K562 (cell line): ENCODE measurements around the gene RPL3. TPM values are rescaled to one million over a fixed set of nuclear protein-coding genes. Genes with fewer than 3 reads are reported as not detected.

Experiments used
- ATAC-seq: fragments of 200-7000 bp; cut with Tn5 transposase; 3 replicates; pipeline ENCODE4 v1.9.1; 2020; ENCODE audit warnings: moderate library complexity
- BruUV-seq: library from RNA; stranded (reverse); fragments of 400-500 nt; replicated peaks from 2 replicates; lab custom pipeline; 2021; lab: Mats Ljungman, UMichigan
- CTCF ChIA-PET: fragments of 300-600 bp; formaldehyde crosslinking; extraction: SDS; loops from one replicate; lab custom pipeline; 2021; ENCODE audit warnings: low intra/inter-chr PET ratio; lab: Yijun Ruan, JAX
- POLR2A ChIA-PET: fragments of 300-600, 350-650 bp; sonication (Branson Sonifier 250); formaldehyde crosslinking; extraction: SDS; loops from one replicate; lab custom pipeline; 2021; ENCODE audit warnings: antibody characterized with exemption, inconsistent platforms; lab: Yijun Ruan, JAX
- DNase-seq, 4 experiments: peaks; one replicate each; pipeline versions ENCODE4 v3.0.0 to v3.0.0-alpha.2; 2011 to 2018; ENCODE audit warnings: low spot score in 3 of 4, mixed read lengths in 3 of 4; ENCODE audit errors: extremely low read depth in 1 of 4
- FAIRE-seq: peaks from 2 replicates; lab custom pipeline; 2011; peaks lifted over from hg19 to GRCh38; lab: Jason Lieb, UNC
- H2AFZ ChIP-seq: 2 replicates; pipeline ENCODE4 v1.6.0; 2011; ENCODE audit warnings: low read depth, low read length, control low read depth, inconsistent platforms
- H3K27ac ChIP-seq: fragments of 200-600 bp; 3 replicates; pipeline ENCODE4 v1.8.0; 2011; ENCODE audit warnings: low read depth, mild to moderate bottlenecking, control low read depth, inconsistent platforms, low read length, moderate library complexity, mixed read lengths; ENCODE audit errors: extremely low read depth
- H3K27me3 ChIP-seq, 2 experiments: fragments of 300-600 bp in 1 of 2; 2 replicates in 1 of 2; 3 replicates in 1 of 2; pipeline versions ENCODE4 v1.6.0 to v1.8.0; 2011; ENCODE audit warnings: inconsistent platforms in 2 of 2, low read length in 2 of 2, mild to moderate bottlenecking in 1 of 2, mixed read lengths in 1 of 2, moderate library complexity in 1 of 2; ENCODE audit not compliant: control insufficient read depth in 2 of 2, insufficient read depth in 2 of 2
- H3K36me3 ChIP-seq: fragments of 300-600 bp; 3 replicates; pipeline ENCODE4 v1.8.0; 2011; ENCODE audit warnings: mild to moderate bottlenecking, low read length, inconsistent platforms; ENCODE audit not compliant: control insufficient read depth, insufficient read depth
- H3K4me1 ChIP-seq, 2 experiments: fragments of 200-600 bp in 1 of 2; replicated peaks in 1 of 2; 2 replicates in 1 of 2; 3 replicates in 1 of 2; pipeline versions ENCODE4 v1.5.1 to v1.8.0; 2011; ENCODE audit warnings: inconsistent platforms in 2 of 2, low read length in 2 of 2, mild to moderate bottlenecking in 1 of 2, mixed read lengths in 1 of 2, moderate library complexity in 1 of 2; ENCODE audit not compliant: control insufficient read depth in 2 of 2, insufficient read depth in 2 of 2
- H3K4me2 ChIP-seq: 2 replicates; pipeline ENCODE4 v1.6.1; 2011; ENCODE audit warnings: low read length, control low read depth, inconsistent platforms, mixed read lengths; ENCODE audit not compliant: insufficient read depth
- H3K4me3 ChIP-seq: fragments of 200-600 bp; sonication (generic), shearing (Covaris generic); 2 replicates; pipeline ENCODE4 v1.5.1; 2016; ENCODE audit warnings: control low read depth, inconsistent platforms
- H3K79me2 ChIP-seq: fragments of 200-600 bp; 3 replicates; pipeline ENCODE4 v1.8.0; 2011; ENCODE audit warnings: low read length, inconsistent platforms; ENCODE audit not compliant: control insufficient read depth, insufficient read depth
- H3K9ac ChIP-seq, 2 experiments: 2 replicates each; pipeline versions ENCODE4 v1.6.0 to v1.6.1; 2011; ENCODE audit warnings: low read depth in 2 of 2, low read length in 2 of 2, control low read depth in 1 of 2, inconsistent platforms in 1 of 2, mild to moderate bottlenecking in 1 of 2, mixed read lengths in 1 of 2; ENCODE audit not compliant: insufficient read depth in 1 of 2
- H3K9me1 ChIP-seq: one replicate; pipeline ENCODE4 v1.6.0; 2011; ENCODE audit warnings: inconsistent platforms, mild to moderate bottlenecking, low read length, moderate library complexity; ENCODE audit not compliant: control insufficient read depth, insufficient read depth
- H3K9me3 ChIP-seq: replicated peaks from 2 replicates; pipeline ENCODE4 v1.5.1; 2011; ENCODE audit warnings: low read depth, low read length, inconsistent platforms; ENCODE audit not compliant: control insufficient read depth, insufficient read depth
- H4K20me1 ChIP-seq: replicated peaks from 2 replicates; pipeline ENCODE4 v1.6.1; 2011; ENCODE audit warnings: low read length, inconsistent platforms, mixed read lengths; ENCODE audit not compliant: control insufficient read depth, insufficient read depth
- ARNT ChIP-seq, 2 experiments: fragments of 450-650 bp; IDR thresholded peaks; 2 replicates each; pipeline ENCODE4 v1.6.1; 2016; ENCODE audit warnings: mild to moderate bottlenecking in 1 of 2
- CBX5 ChIP-seq: IDR thresholded peaks from 2 replicates; pipeline ENCODE4 v1.6.1; 2014; ENCODE audit warnings: low read depth, borderline replicate concordance
- CREB1 ChIP-seq, 2 experiments: sonication (generic) in 1 of 2; formaldehyde crosslinking in 1 of 2; IDR thresholded peaks; 2 replicates each; pipeline versions ENCODE4 v1.6.1 to v1.8.0; 2012 to 2022; ENCODE audit warnings: inconsistent platforms in 1 of 2, mild to moderate bottlenecking in 1 of 2, missing genetic modification reagents in 1 of 2, moderate library complexity in 1 of 2
- CREBBP ChIP-seq: IDR thresholded peaks from one replicate; pipeline ENCODE4 v1.6.1; 2012; ENCODE audit warnings: low read depth, mild to moderate bottlenecking, control low read depth, inconsistent platforms, low read length
- HEY1 ChIP-seq: fragments of 250-450 bp; sonication (Bioruptor Pico); IDR thresholded peaks from 2 replicates; pipeline ENCODE4 v1.5.0; 2020; ENCODE audit warnings: mild to moderate bottlenecking, moderate library complexity, borderline replicate concordance
- MECOM ChIP-seq: fragments of 250-450 bp; sonication (Bioruptor Pico); IDR thresholded peaks from 2 replicates; pipeline ENCODE4 v1.8.0; 2022; ENCODE audit warnings: inconsistent platforms
- NFIC ChIP-seq: fragments of 450-650 bp; IDR thresholded peaks from 2 replicates; pipeline ENCODE4 v1.6.1; 2017; ENCODE audit warnings: mild to moderate bottlenecking, inconsistent platforms
- RBBP5 ChIP-seq: fragments of 200-600 bp; sonication (generic); IDR thresholded peaks from 2 replicates; pipeline ENCODE4 v1.6.1; 2012; ENCODE audit warnings: borderline replicate concordance, mild to moderate bottlenecking, low read length, control low read depth, inconsistent platforms; ENCODE audit not compliant: insufficient read depth, poor library complexity, severe bottlenecking
- SMAD2 ChIP-seq: fragments of 150-350 bp; IDR thresholded peaks from 2 replicates; pipeline ENCODE4 v1.6.1; 2014; ENCODE audit warnings: low read depth, mild to moderate bottlenecking, low read length
- TAL1 ChIP-seq: fragments of 450-650 bp; IDR thresholded peaks from 2 replicates; pipeline ENCODE4 v1.6.1; 2016; ENCODE audit warnings: mild to moderate bottlenecking
- TRIM28 ChIP-seq: fragments of 450-650 bp; IDR thresholded peaks from 2 replicates; pipeline ENCODE4 v1.6.1; 2017
- YY1 ChIP-seq, 3 experiments: IDR thresholded peaks; 2 replicates each; pipeline ENCODE4 v1.6.1; 2011; ENCODE audit warnings: low read length in 2 of 3, mild to moderate bottlenecking in 2 of 3, moderate library complexity in 2 of 3, borderline replicate concordance in 1 of 3, control low read depth in 1 of 3, low read depth in 1 of 3; ENCODE audit not compliant: insufficient read depth in 3 of 3, insufficient replicate concordance in 2 of 3, control insufficient read depth in 1 of 3, insufficient read length in 1 of 3; ENCODE audit errors: extremely low read depth in 1 of 3
- WGBS: fragments of 100-300 bp; shearing (Covaris generic); methylation state at CpG from one replicate; pipeline ENCODE4 v1.1.6; 2016; ENCODE audit warnings: low coverage, mixed read lengths; ENCODE audit not compliant: insufficient coverage; ENCODE audit errors: missing lambda C conversion rate; 5-methylcytosine and 5-hydroxymethylcytosine counted together
- in situ Hi-C: fragments of 300-500 bp; cut with MboI; formaldehyde crosslinking; loops from 4 replicates; pipeline ENCODE4 v1.15.0; 2018; ENCODE audit warnings: inconsistent platforms, mixed read lengths
- intact Hi-C: fragments of 100-400 bp; cut with micrococcal nuclease; formaldehyde crosslinking; loops from 2 replicates; pipeline ENCODE4 v1.14.2; 2022
- polyA plus RNA-seq, 8 experiments: library from polyadenylated mRNA; depleted of rRNA in 4 of 8; stranded (reverse) in 5 of 8; unstranded in 3 of 8; fragments of >200 nt; fragmentation: Nextera tagmentation in 2 of 8; fragmentation: Illumina TruSeq in 1 of 8; extraction: Ambion mirVana in 2 of 8; extraction: Trizol in 1 of 8; gene quantifications; 2 replicates each; pipeline versions ENCODE4 v1.2.1 to v1.2.3, GENCODE V29; 2011 to 2014; ENCODE audit warnings: inconsistent platforms in 1 of 8, missing spikeins in 1 of 8
- total RNA-seq, 7 experiments: library from RNA; depleted of rRNA in 6 of 7; stranded (reverse); fragments of >200 nt in 6 of 7; fragmentation: Illumina TruSeq in 2 of 7; extraction: Trizol in 2 of 7; gene quantifications; 2 replicates each; pipeline versions ENCODE4 v1.2.1 to v1.2.3, GENCODE V29; 2011 to 2021; ENCODE audit warnings: low replicate concordance in 1 of 7
- TF ChIP-seq, protein P1 (sequence below): fragments of 250-450 bp; sonication (Bioruptor Pico); IDR thresholded peaks from 2 replicates; pipeline ENCODE4 v1.8.0; 2021; ENCODE audit warnings: moderate library complexity, mild to moderate bottlenecking, inconsistent platforms
- TF ChIP-seq, protein P2 (sequence below): fragments of 250-450 bp; sonication (Bioruptor Pico); IDR thresholded peaks from 2 replicates; pipeline ENCODE4 v1.5.0; 2021
- TF ChIP-seq, protein P3 (sequence below), 2 experiments: IDR thresholded peaks in 1 of 2; conservative IDR thresholded peaks in 1 of 2; 2 replicates each; pipeline ENCODE4 v1.6.1; 2016; ENCODE audit warnings: low read depth in 2 of 2, mild to moderate bottlenecking in 1 of 2, missing compliant biosample characterization in 1 of 2, missing genetic modification characterization in 1 of 2, moderate library complexity in 1 of 2

RPL3 gene
- total and polyA plus RNA-seq, 9 of the 15 experiments (the other 6 are each of a cell fraction or from before 2014, with no cell fraction given) = 1,624 to 4,066 (median 2,565) TPM

DNA sequence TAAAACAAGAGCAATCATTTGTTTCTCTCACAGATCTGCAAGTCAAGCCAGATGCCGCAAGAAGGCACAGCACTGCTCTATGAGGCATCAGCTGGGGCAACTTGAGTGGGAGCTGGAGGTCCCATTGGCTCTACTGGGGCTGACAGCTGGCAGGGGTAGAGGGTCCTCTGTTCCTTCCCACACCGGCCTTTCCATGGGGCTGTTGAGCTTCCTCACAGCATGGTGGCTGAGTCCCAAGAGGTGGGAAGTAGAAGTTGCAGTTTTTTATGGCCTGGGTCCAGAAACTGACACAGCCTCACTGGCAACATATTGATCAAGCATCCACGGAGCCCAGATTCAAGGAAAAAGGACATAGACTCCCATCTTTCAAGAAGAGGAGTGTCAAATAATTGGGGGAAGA, 34.4 kb downstream of the RPL3 start:
- no peak overlapping the region for H3K4me3 ChIP-seq
- H3K9me3 ChIP-seq = peaks cover 13% of the 10 kb centered on the region
- intact Hi-C loops (no loop called here), in situ Hi-C loops (no loop called here)
- H3K4me1 ChIP-seq = peaks cover 33 to 35% of the 10 kb centered on the region in 2 experiments
- no peak overlapping the region for H3K27ac ChIP-seq
- CTCF ChIA-PET = no interaction called here
- TF ChIP-seq CREBBP (no peak), ARNT (IDR thresholded peaks at IDR 0.05) (no peak), NFIC (0 out of 2 replicates have a peak, but pooled peaks have one; percentile 11), RBBP5 (no peak), HEY1 (CRISPR knock-in tag) (no peak), YY1 (IDR thresholded peaks at IDR 0.05; ENCODE audit: borderline replicate concordance in 1 of 3, control insufficient read depth in 1 of 3, extremely low read depth in 1 of 3, insufficient read depth in 3 of 3, insufficient read length in 1 of 3, insufficient replicate concordance in 2 of 3, low read depth in 1 of 3, low read length in 2 of 3) (peak; percentile 49 to 87 (median 58)), MECOM (CRISPR knock-in tag) (no peak), CREB1 (IDR thresholded peaks at IDR 0.05) (no peak), CREB1 (CRISPR knock-in tag; IDR thresholded peaks at IDR 0.05) (no peak), TRIM28 (peak; percentile 60; the same call in 1 of the 2 replicates), TAL1 (no peak), CBX5 (0 out of 2 replicates have a peak, but pooled peaks have one; percentile 16), SMAD2 (no peak)
- TF ChIP-seq, protein P1, sequence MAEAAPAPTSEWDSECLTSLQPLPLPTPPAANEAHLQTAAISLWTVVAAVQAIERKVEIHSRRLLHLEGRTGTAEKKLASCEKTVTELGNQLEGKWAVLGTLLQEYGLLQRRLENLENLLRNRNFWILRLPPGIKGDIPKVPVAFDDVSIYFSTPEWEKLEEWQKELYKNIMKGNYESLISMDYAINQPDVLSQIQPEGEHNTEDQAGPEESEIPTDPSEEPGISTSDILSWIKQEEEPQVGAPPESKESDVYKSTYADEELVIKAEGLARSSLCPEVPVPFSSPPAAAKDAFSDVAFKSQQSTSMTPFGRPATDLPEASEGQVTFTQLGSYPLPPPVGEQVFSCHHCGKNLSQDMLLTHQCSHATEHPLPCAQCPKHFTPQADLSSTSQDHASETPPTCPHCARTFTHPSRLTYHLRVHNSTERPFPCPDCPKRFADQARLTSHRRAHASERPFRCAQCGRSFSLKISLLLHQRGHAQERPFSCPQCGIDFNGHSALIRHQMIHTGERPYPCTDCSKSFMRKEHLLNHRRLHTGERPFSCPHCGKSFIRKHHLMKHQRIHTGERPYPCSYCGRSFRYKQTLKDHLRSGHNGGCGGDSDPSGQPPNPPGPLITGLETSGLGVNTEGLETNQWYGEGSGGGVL = no peak
- TF ChIP-seq, protein P2, sequence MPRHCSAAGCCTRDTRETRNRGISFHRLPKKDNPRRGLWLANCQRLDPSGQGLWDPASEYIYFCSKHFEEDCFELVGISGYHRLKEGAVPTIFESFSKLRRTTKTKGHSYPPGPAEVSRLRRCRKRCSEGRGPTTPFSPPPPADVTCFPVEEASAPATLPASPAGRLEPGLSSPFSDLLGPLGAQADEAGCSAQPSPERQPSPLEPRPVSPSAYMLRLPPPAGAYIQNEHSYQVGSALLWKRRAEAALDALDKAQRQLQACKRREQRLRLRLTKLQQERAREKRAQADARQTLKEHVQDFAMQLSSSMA (CRISPR knock-in tag) = no peak
- TF ChIP-seq, protein P3, sequence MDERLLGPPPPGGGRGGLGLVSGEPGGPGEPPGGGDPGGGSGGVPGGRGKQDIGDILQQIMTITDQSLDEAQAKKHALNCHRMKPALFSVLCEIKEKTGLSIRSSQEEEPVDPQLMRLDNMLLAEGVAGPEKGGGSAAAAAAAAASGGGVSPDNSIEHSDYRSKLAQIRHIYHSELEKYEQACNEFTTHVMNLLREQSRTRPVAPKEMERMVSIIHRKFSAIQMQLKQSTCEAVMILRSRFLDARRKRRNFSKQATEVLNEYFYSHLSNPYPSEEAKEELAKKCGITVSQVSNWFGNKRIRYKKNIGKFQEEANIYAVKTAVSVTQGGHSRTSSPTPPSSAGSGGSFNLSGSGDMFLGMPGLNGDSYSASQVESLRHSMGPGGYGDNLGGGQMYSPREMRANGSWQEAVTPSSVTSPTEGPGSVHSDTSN (CRISPR knock-in tag; IDR thresholded peaks at IDR 0.05; ENCODE audit: low read depth) = no peak
- TF ChIP-seq, protein P3 (tag; conservative IDR thresholded peaks at IDR 0.05; ENCODE audit: low read depth) = no peak
- TF ChIP-seq, all 486 proteins: peak for 4
- no peak for DNase-seq
- no peak for FAIRE-seq
- BruUV-seq = no TSS peak
- H3K36me3 ChIP-seq = no peaks in the 10 kb centered on the region; the same call in 2 of the 3 replicates
- ATAC-seq = no peak
- no peaks in the 10 kb centered on the region for H3K9me1 ChIP-seq
- no peaks in the 10 kb centered on the region for H3K79me2 ChIP-seq
- no peak overlapping the region for H3K4me2 ChIP-seq
- no peaks in the 10 kb centered on the region for H3K27me3 ChIP-seq
- no peaks in the 10 kb centered on the region for H4K20me1 ChIP-seq
- no peak overlapping the region for H3K9ac ChIP-seq
- POLR2A ChIA-PET = interaction anchor here (1.0 kb wide), 1 partner anchor 99 kb away, joined by 3 read pairs; no protein-coding TSS in a partner anchor
- H2AFZ ChIP-seq = no peak overlapping the region; the same call in 1 of the 2 replicates
- WGBS = 100% methylated on average over 2 of the region's 3 CpGs
